ENCODE results near the gene PTGDS.

Gene PTGDS

DNA sequence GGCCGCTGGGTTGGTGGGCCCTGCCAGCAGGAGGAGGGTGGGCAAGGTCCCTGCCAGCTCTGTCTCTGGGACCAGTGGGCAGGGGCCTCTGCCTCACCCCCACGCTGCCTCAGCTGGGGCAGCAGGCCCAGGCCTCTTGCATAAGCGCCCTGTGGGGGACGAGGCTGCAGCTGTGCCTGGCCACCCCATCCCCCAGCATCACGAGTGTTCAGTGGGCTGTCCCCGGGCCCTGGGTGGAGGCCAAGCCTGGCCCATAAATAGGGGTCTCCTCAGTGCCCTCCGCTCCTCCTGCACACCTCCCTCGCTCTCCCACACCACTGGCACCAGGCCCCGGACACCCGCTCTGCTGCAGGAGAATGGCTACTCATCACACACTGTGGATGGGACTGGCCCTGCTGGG lies at the start of gene PTGDS:
Gene PTGDS, plus strand, starts transcription at position 282 of the 400 bp plus-strand sequence. Its CDS starts 75 bp downstream, at position 357.
- no peak for DNase-seq (ENCODE audit: low read depth in 1 of 2, low spot score in 1 of 2)
- no peak for TF ChIP-seq JUND (IDR thresholded peaks at IDR 0.05; ENCODE audit: low read depth)
- in situ Hi-C loops (cut with HindIII; ENCODE audit: low pct_unique_long_range_greater_than_20kb, low sequenced_read_pairs): no loop called here

DNA sequence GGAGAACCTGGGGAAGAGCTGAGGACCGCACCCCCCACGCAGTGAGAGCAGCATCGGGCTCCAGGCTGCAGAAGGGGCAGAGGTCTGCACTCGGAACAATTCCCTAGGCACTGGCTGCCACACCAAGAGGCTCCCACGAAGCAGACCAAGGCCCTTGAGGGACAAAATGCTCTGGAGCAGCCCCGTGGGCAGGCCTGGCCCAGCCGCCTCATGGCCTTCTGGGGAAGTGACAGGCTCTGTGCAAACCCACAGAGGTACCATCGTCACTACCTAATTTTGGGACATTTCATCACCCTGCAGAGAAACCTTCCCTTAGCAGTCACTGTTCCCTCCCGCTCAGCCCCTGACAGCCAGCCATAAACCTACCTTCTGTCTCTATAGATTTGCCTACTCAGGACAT lies 48.7 kb upstream of the PTGDS start:
- in situ Hi-C loops (cut with HindIII; ENCODE audit: low pct_unique_long_range_greater_than_20kb, low sequenced_read_pairs): no loop called here

DNA sequence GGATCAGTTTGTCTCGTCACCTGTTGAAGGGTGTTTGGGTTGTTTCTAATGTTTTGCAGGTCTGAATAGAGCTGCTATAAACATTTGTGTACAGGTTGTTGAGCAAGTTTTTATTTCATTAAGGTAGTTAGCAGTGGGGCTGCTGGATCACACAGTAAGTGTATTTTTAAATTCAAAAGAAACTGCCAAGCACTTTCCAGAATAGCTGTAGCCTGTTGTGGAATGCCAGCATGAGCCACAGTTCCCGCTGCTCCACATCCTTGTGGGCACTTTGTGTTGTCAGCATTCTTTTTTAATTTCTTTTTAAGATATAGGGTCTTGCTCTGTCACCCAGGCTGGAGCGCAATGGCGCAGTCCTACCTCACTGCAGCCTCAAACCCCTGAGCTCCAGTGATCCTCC lies 47.3 kb upstream of the PTGDS start:
- no peak for TF ChIP-seq JUND (IDR thresholded peaks at IDR 0.05; ENCODE audit: low read depth)
- in situ Hi-C loops (cut with HindIII; ENCODE audit: low pct_unique_long_range_greater_than_20kb, low sequenced_read_pairs): loop anchor here (10.0 kb wide), 1 partner anchor 45 kb away; the partner anchor contains the start of gene TRAF2
- no peak for DNase-seq (ENCODE audit: low read depth in 1 of 2, low spot score in 1 of 2)

More for the DNA sequence above, 48.7 kb upstream of the PTGDS start:
- TF ChIP-seq JUND (IDR thresholded peaks at IDR 0.05; ENCODE audit: low read depth): no peak
- no peak for DNase-seq (ENCODE audit: low read depth in 1 of 2, low spot score in 1 of 2)

DNA sequence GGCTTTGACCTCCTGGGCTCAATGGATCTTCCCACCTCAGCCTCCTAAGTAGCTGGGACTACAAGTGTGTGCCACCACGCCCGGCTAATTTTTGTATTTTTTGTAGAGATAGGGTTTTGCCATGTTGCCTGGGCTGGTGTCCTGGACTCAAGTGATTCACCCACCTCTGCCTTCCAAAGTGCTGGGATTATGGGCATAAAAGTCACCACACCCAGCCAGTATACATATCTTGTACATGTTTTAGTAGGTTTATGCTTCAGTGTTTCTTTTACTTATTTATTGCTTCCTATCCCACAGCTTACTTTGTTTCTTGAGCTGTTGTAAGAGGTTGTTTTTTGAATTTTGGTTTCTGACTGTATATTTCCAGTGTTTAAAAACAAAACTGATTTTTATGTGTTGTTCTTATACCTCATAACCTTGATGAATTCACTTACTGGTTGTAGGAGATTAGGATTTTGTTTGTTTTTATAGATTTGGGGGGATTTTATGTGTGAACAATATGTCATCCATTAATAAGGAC lies 45.6 kb upstream of the PTGDS start:
- no peak for TF ChIP-seq JUND (IDR thresholded peaks at IDR 0.05; ENCODE audit: low read depth)
- in situ Hi-C loops (cut with HindIII; ENCODE audit: low pct_unique_long_range_greater_than_20kb, low sequenced_read_pairs): loop anchor here (10.0 kb wide), 1 partner anchor 47 kb away; the partner anchor contains the start of gene TRAF2
- no peak for DNase-seq (ENCODE audit: low read depth in 1 of 2, low spot score in 1 of 2)

DNA sequence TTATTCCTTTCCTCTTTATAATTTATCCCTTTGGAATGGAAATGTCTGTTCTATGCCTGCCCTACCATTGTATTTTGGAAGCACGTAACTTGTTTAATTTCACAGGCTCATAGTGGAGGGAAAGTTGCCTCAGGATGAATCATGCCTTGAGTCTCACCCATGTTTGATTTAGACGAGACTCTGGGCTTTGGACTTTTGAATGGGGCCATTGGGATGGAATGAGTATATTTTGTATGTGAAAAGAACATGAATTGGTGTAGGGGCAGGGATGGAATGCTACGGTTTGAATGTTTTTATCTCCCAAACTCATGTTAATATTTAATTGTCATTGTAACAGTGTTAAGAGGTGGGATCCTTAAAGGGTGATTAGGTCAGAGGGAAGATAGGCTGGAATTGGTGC lies 43.0 kb upstream of the PTGDS start:
- DNase-seq (ENCODE audit: low read depth in 1 of 2, low spot score in 1 of 2): no peak
- in situ Hi-C loops (cut with HindIII; ENCODE audit: low pct_unique_long_range_greater_than_20kb, low sequenced_read_pairs): loop anchor here (10.0 kb wide), 1 partner anchor 49 kb away; the partner anchor contains the start of gene TRAF2
- TF ChIP-seq JUND (IDR thresholded peaks at IDR 0.05; ENCODE audit: low read depth): no peak

DNA sequence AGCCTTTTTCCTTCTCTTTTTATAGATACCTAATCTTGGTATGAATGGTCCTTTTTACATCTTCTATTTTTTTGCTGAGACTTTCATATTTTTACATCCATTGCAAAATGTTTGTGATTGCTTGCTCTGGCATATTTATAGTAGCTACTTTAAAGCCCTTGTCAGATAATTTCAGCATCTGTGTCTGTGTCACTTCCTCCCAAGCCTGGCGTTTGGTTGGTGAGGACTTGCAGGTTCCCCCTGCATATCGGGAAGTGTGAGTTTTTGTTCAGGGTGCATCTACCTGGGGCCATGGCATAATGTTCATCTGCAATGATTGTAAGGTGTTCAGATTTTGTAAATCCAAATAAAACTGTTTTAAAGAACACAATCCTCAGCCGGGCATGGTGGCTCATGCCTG lies 41.7 kb upstream of the PTGDS start:
- in situ Hi-C loops (cut with HindIII; ENCODE audit: low pct_unique_long_range_greater_than_20kb, low sequenced_read_pairs): loop anchor here (10.0 kb wide), 1 partner anchor 51 kb away; the partner anchor contains the start of gene TRAF2
- no peak for DNase-seq (ENCODE audit: low read depth in 1 of 2, low spot score in 1 of 2)
- no peak for TF ChIP-seq JUND (IDR thresholded peaks at IDR 0.05; ENCODE audit: low read depth)

DNA sequence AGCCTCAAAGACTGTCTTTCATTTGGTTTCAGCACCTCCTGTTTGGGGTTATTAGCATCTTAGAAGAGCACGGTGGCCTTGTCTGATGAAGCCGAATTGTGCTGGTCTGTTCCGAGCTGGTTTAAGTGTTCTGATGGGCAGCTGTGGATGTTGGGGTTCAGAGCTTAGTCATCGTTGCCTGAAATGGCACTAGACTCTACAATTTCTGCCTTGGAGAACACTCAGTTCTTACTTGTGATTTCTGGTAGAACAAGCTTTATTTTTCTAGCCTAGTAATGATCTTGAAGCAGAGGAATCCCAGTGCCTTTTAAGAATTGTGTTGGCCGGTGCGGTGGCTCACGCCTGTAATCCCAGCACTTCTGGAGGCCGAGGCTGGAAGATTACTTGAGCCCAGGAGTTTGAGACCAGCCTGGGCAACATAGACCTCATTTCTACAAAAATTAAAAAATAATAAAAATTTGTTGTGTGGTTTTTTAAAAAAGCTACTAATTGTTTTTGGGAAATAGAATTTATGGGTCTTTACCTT lies 40.6 kb upstream of the PTGDS start:
- in situ Hi-C loops (cut with HindIII; ENCODE audit: low pct_unique_long_range_greater_than_20kb, low sequenced_read_pairs): loop anchor here (10.0 kb wide), 1 partner anchor 52 kb away; the partner anchor contains the start of gene TRAF2
- no peak for DNase-seq (ENCODE audit: low read depth in 1 of 2, low spot score in 1 of 2)
- TF ChIP-seq JUND (IDR thresholded peaks at IDR 0.05; ENCODE audit: low read depth): no peak

DNA sequence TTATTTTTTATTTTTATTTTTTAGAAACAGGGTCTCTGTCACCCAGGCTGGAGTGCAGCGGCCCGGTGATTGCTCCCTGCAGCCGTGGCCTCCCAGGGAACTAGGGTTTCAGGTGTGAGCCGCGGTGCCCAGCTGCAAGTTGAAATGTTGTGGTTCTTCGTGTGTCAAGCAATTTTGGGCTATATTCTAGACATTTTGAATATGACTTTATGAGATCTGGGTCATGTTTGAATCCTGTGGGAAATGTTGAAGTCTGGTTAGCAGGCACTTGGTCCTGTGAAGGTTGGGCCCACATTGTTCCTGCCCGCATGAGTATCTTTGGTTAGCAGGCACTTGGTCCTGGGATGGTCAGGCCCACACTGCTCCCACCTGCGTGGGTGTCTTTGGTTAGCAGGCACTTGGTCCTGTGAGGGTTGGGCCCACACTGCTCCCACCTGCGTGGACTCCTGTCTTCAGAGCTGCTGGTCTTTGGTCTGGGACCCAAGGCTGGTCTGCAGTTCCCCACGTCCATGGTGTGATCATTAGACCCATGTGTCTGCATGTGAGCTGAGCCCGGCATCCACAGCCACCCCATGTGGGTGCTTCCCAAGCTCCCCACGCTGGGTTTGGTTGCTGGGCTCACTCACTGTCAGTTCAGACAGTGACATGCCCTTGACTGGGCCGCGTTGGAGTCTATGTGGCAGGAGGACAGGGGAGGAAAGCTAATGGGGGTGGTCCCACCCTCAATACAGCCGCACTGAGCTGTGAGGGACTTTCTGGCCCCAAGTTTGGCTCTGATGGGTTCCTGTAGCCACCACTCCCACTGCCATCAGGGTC lies 39.9 kb upstream of the PTGDS start:
- no peak for TF ChIP-seq JUND (IDR thresholded peaks at IDR 0.05; ENCODE audit: low read depth)
- in situ Hi-C loops (cut with HindIII; ENCODE audit: low pct_unique_long_range_greater_than_20kb, low sequenced_read_pairs): loop anchor here (10.0 kb wide), 1 partner anchor 53 kb away; the partner anchor contains the start of gene TRAF2
- no peak for DNase-seq (ENCODE audit: low read depth in 1 of 2, low spot score in 1 of 2)

DNA sequence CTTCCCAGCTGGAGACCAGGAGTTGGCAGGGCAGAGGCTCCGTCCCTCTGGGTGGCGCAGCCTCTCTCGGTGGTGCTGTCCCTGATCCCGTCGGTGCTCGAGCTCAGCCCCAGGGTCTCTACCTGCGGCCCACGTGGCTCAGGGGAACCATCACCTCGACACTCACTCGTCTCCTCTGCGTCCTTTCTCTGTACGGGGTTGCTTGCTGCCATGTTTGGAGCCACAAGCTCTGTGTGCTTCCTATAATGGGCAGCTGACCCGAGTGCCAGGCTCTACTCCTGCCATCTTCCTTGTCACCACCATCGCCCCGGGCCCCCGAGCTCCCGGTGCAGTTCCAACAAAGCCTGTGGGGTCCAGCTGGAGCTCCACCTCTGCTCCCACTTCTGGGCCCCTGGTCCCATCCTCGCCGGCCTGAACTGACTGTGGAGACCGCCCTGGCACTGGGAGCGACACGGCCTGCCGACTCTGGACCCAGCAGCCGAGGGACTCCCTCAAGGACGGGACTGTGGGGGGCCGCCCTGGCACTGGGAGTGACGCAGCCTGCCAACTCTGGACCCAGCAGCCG lies 37.8 kb upstream of the PTGDS start:
- in situ Hi-C loops (cut with HindIII; ENCODE audit: low pct_unique_long_range_greater_than_20kb, low sequenced_read_pairs): loop anchor here (10.0 kb wide), 1 partner anchor 55 kb away; the partner anchor contains the start of gene TRAF2
- DNase-seq (ENCODE audit: low read depth in 1 of 2, low spot score in 1 of 2): no peak
- TF ChIP-seq JUND (IDR thresholded peaks at IDR 0.05; ENCODE audit: low read depth): no peak

DNA sequence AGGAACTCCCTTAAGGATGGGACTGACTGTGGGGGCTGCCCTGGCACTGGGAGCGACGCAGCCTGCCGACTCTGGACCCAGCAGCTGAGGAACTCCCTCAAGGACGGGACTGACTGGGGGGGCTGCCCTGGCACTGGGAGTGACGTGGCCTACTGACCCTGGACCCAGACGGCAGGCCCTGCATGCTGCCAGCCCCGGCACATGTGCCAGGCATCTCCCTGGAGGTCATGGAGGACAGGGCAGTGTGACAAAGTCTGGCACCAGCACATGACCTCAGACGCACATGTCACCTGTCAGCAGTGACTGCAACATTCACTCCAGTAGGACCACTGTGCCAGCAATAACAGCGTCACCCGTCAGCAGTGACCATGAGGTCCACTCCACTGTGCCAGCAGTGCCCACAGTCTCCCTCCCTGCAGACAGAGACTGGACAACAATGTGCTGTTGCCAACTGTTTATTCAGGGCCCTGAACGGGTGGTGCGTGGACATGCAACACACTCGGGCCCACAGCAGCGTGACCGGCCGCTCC lies 37.2 kb upstream of the PTGDS start:
- DNase-seq (ENCODE audit: low read depth in 1 of 2, low spot score in 1 of 2): no peak
- TF ChIP-seq JUND (IDR thresholded peaks at IDR 0.05; ENCODE audit: low read depth): no peak
- in situ Hi-C loops (cut with HindIII; ENCODE audit: low pct_unique_long_range_greater_than_20kb, low sequenced_read_pairs): loop anchor here (10.0 kb wide), 1 partner anchor 55 kb away; the partner anchor contains the start of gene TRAF2

DNA sequence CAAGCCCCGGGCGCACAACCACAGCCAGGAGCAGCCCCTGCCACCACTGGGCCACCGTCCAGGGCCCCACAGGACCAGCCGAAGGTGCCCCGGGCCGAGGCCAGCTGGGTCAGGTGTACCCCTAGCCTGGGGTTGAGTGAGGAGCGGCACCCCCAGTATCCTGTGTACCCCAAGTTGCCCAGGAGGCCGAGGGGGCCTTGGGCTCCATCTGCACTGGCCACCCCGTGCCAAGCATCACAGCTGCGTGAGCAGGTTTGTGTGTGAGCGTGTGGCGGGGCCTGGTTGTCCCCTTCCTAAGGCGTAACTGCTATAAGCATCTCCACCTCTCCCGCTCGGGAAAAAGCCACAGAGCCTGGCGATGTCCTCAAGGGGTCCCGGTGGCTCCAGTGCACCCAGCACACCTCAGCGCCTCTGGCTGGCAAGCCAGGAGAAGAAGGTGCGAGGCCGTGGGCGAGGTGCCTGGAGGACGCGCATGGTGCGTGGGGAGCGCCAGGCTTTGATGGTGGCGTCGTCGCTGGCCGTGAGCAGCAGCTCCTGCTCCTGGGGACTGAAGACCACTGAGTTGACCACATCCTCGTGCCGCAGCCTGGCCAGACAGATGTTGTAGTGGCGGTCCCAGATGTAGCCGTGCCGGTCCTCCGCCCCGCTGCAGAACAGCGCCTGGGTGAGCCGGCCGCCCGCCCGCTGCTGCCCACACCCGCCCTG lies 36.6 kb upstream of the PTGDS start:
- no peak for TF ChIP-seq JUND (IDR thresholded peaks at IDR 0.05; ENCODE audit: low read depth)

More for the DNA sequence above, 36.6 kb upstream of the PTGDS start:
- in situ Hi-C loops (cut with HindIII; ENCODE audit: low pct_unique_long_range_greater_than_20kb, low sequenced_read_pairs): no loop called here
- DNase-seq (ENCODE audit: low read depth in 1 of 2, low spot score in 1 of 2): no peak

All from T47D (cell line).